ENCODE measurements around the gene CNBD2.
A peak's percentile ranks its signal among the peaks of the same experiment; 100 is the strongest.

The CNBD2 gene

DNA sequence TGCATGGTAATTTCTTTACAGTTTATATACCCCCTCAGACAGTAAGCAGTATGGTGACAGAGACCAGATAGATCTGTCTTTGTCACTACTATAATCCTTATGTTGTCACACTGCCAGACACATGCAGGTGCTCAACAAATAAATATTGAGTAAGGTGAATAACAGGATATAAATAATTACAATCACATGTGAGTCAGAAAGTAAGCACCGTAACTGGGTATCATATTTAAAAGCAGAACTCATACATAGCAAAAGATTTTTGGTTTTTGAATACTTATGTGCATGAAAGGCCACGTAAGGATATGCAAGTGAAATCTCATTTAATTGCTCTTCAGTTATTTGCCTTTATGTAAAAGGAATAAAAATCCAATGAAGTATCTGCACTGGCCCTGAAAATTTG lies 17.4 kb downstream of the CNBD2 start:
- TF ChIP-seq NFIC (IDR thresholded peaks at IDR 0.05): no peak
- no peak for TF ChIP-seq CEBPB (IDR thresholded peaks at IDR 0.05)
- TF ChIP-seq, protein P1, sequence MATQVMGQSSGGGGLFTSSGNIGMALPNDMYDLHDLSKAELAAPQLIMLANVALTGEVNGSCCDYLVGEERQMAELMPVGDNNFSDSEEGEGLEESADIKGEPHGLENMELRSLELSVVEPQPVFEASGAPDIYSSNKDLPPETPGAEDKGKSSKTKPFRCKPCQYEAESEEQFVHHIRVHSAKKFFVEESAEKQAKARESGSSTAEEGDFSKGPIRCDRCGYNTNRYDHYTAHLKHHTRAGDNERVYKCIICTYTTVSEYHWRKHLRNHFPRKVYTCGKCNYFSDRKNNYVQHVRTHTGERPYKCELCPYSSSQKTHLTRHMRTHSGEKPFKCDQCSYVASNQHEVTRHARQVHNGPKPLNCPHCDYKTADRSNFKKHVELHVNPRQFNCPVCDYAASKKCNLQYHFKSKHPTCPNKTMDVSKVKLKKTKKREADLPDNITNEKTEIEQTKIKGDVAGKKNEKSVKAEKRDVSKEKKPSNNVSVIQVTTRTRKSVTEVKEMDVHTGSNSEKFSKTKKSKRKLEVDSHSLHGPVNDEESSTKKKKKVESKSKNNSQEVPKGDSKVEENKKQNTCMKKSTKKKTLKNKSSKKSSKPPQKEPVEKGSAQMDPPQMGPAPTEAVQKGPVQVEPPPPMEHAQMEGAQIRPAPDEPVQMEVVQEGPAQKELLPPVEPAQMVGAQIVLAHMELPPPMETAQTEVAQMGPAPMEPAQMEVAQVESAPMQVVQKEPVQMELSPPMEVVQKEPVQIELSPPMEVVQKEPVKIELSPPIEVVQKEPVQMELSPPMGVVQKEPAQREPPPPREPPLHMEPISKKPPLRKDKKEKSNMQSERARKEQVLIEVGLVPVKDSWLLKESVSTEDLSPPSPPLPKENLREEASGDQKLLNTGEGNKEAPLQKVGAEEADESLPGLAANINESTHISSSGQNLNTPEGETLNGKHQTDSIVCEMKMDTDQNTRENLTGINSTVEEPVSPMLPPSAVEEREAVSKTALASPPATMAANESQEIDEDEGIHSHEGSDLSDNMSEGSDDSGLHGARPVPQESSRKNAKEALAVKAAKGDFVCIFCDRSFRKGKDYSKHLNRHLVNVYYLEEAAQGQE (IDR thresholded peaks at IDR 0.05; ENCODE audit: low read depth): no peak
- no peak for TF ChIP-seq TEAD4 (IDR thresholded peaks at IDR 0.05)
- TF ChIP-seq YY1 (IDR thresholded peaks at IDR 0.05; ENCODE audit: low read depth): no peak

DNA sequence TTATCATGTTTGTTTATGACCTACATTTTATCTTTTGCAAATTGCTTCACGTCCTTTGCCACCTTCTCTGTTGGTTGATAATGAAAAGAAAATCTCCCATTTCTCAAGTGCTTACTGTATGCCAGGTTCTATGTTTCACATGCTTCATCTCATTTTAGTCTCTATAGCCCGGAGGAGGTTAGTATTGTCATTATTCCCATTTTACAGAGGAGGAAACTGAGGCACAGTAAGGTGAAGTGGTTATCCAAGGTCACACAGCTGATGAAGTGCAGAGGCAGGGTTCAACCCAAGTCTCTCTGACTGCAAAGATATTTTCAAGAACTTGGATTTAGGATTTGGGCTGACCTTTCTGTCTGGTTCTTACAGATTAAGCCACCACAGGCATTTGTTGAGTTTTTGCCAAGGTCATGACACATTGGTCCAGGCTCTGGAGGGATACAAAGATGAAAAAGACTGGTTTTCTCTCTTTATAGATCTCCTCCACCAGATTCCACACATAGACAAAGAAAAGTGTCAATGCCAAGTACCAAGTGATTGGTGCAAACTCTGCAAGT lies 20.6 kb downstream of the CNBD2 start:
- TF ChIP-seq TEAD4 (IDR thresholded peaks at IDR 0.05) (no peak), ZBTB7A (IDR thresholded peaks at IDR 0.05; ENCODE audit: low read depth) (no peak), FOXM1 (IDR thresholded peaks at IDR 0.05; ENCODE audit: borderline replicate concordance, low read depth) (no peak), CEBPB (IDR thresholded peaks at IDR 0.05) (no peak), CREB1 (IDR thresholded peaks at IDR 0.05; ENCODE audit: low read depth) (no peak), TAF1 (IDR thresholded peaks at IDR 0.05; ENCODE audit: low read depth) (no peak), EGR1 (IDR thresholded peaks at IDR 0.05) (no peak)
- TF ChIP-seq, protein P2, sequence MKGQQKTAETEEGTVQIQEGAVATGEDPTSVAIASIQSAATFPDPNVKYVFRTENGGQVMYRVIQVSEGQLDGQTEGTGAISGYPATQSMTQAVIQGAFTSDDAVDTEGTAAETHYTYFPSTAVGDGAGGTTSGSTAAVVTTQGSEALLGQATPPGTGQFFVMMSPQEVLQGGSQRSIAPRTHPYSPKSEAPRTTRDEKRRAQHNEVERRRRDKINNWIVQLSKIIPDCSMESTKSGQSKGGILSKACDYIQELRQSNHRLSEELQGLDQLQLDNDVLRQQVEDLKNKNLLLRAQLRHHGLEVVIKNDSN (IDR thresholded peaks at IDR 0.05): no peak
- TF ChIP-seq, protein P1 (IDR thresholded peaks at IDR 0.05; ENCODE audit: low read depth): no peak
- TF ChIP-seq, protein P3, sequence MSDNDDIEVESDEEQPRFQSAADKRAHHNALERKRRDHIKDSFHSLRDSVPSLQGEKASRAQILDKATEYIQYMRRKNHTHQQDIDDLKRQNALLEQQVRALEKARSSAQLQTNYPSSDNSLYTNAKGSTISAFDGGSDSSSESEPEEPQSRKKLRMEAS (IDR thresholded peaks at IDR 0.05): no peak

DNA sequence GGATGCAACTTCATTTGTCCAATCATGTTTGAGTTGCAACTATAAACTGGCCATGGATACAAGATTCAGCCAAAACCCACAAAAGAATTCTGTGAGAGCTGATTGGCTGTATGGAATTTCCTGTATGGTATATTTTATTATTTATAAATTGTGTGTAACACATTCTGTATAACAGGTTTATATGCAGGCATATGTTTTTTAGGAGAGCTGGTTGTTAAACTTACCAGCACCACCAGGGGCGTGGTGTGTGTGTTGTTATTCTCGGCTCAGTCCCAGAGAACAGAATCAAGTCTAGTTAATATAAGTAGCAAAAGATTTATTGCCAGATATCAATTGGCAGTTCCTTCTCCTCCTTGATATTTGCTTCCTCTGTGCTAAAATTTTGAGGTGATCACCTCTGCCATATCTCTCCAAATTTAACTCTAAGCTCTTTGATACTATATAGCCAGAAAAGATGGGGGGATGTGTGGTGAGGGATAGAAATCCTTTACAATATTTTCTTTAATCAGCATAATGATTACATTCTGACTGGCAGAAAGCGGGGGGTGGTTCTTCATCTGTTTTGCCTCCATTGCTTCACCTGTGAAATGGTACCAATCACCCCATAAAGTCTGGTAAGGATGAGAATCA lies 22.9 kb downstream of the CNBD2 start:
- TF ChIP-seq TCF12 (IDR thresholded peaks at IDR 0.05; ENCODE audit: low read depth): no peak
- 0 out of 2 replicates have a peak, but pooled peaks have one; percentile 18 for TF ChIP-seq RAD21 (IDR thresholded peaks at IDR 0.05; ENCODE audit: low read depth)
- no peak for TF ChIP-seq TAF1 (IDR thresholded peaks at IDR 0.05; ENCODE audit: low read depth)
- TF ChIP-seq ZBTB7A (IDR thresholded peaks at IDR 0.05; ENCODE audit: low read depth): no peak

DNA sequence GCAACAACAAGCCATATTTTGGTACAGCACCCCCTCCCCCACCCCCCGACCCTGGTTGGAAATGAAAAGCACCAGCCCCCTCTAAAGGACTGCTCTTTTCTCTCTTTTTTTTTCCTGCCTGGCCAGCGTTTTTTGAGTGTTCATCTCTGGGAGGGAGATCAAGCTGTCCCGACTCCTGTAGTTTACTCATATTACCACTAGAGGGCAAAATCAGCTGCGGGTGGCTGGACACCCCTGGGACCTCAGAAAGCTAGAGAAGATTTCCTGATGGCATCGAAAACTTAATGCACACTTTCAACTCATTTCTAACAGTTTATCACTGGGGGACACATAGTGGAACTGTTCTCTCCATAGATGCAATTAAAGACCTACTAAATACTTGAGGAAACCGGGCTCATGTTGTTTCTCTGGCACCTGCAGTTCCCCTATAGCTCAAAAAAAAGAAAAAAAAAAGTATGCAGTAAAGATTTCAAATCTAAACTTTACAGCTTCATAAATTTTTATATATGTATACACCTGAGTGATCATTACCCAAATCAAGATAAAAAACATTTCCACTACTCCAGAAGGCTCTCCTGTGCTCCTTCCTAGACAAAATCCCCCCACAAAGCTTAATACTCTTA lies 24.4 kb downstream of the CNBD2 start:
- no peak for TF ChIP-seq TAF1 (IDR thresholded peaks at IDR 0.05; ENCODE audit: low read depth)
- TF ChIP-seq RAD21 (IDR thresholded peaks at IDR 0.05; ENCODE audit: low read depth): peak; percentile 87

DNA sequence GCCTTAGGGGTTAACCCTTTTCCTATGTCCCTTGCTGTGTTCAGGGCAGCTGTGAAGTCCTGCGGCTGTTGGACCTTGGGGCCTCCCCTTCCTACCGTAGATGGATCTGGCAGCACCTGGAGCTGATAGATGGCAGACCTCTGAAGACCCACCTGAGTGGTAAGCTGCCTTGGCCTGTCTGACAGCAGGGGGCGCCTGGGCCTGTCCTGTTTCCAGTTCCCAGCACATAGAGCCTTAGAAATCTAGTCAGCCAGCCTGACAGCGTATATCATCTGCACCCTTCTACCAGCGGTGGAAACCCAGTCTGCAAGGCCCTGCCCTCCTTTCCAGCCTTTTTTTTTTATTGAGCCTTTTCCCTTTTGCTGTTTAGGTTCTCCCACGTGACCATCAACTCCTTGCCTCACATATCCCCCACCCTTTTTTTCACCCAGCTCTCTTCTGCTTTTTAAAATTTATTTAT lies 26.6 kb downstream of the CNBD2 start:
- TF ChIP-seq EP300 (IDR thresholded peaks at IDR 0.05; ENCODE audit: borderline replicate concordance): no peak
- 0 out of 2 replicates have a peak, but pooled peaks have one; percentile 11 for TF ChIP-seq YY1 (IDR thresholded peaks at IDR 0.05; ENCODE audit: low read depth)
- peak; percentile 97 for TF ChIP-seq RAD21 (IDR thresholded peaks at IDR 0.05; ENCODE audit: low read depth)
- TF ChIP-seq, protein P2 (IDR thresholded peaks at IDR 0.05): peak; percentile 45; the same call in 1 of the 2 replicates
- no peak for TF ChIP-seq TAF1 (IDR thresholded peaks at IDR 0.05; ENCODE audit: low read depth)
- TF ChIP-seq CREB1 (IDR thresholded peaks at IDR 0.05; ENCODE audit: low read depth): no peak
- no peak for TF ChIP-seq FOXM1 (IDR thresholded peaks at IDR 0.05; ENCODE audit: borderline replicate concordance, low read depth)

DNA sequence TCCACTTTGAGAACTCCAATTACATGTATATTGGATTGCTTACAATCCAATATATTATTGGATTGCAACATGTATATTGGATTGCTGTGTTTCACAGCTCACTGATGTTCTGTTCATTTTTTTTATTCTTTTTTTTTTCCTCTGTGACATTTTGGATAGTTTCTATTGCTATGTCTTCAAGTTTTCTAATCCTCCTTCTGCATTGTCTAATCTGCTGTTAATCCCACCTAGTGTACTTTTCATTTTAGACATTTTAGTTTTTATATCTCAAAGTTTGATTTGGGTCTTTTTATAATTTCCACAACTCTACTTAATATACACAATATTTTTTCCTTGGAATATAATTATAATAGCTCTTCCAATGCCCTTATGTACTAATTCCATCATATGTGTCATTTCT lies 34.5 kb downstream of the CNBD2 start:
- no peak for TF ChIP-seq EP300 (IDR thresholded peaks at IDR 0.05; ENCODE audit: borderline replicate concordance)
- no peak for TF ChIP-seq EGR1 (IDR thresholded peaks at IDR 0.05)
- no peak for TF ChIP-seq RAD21 (IDR thresholded peaks at IDR 0.05; ENCODE audit: low read depth)
- no peak for TF ChIP-seq ZBTB7A (IDR thresholded peaks at IDR 0.05; ENCODE audit: low read depth)
- no peak for TF ChIP-seq CEBPB (IDR thresholded peaks at IDR 0.05)
- no peak for TF ChIP-seq YY1 (IDR thresholded peaks at IDR 0.05; ENCODE audit: low read depth)
- no peak for TF ChIP-seq TAF1 (IDR thresholded peaks at IDR 0.05; ENCODE audit: low read depth)
- no peak for TF ChIP-seq NFIC (IDR thresholded peaks at IDR 0.05)
- TF ChIP-seq, protein P2 (IDR thresholded peaks at IDR 0.05): no peak
- TF ChIP-seq FOXM1 (IDR thresholded peaks at IDR 0.05; ENCODE audit: borderline replicate concordance, low read depth): no peak
- no peak for TF ChIP-seq TCF12 (IDR thresholded peaks at IDR 0.05; ENCODE audit: low read depth)
- no peak for TF ChIP-seq CREB1 (IDR thresholded peaks at IDR 0.05; ENCODE audit: low read depth)
- TF ChIP-seq TEAD4 (IDR thresholded peaks at IDR 0.05): no peak
- TF ChIP-seq, protein P1 (IDR thresholded peaks at IDR 0.05; ENCODE audit: low read depth): no peak
- TF ChIP-seq, protein P3 (IDR thresholded peaks at IDR 0.05): no peak

Data from Ishikawa (cell line).